ENCODE data around the gene DENND1B. TPM values are rescaled to one million over a fixed set of nuclear protein-coding genes. Genes with fewer than 3 reads are reported as not detected.

DENND1B gene
- total RNA-seq, 1 donor from 2014 or later = 22.1 TPM

DNA sequence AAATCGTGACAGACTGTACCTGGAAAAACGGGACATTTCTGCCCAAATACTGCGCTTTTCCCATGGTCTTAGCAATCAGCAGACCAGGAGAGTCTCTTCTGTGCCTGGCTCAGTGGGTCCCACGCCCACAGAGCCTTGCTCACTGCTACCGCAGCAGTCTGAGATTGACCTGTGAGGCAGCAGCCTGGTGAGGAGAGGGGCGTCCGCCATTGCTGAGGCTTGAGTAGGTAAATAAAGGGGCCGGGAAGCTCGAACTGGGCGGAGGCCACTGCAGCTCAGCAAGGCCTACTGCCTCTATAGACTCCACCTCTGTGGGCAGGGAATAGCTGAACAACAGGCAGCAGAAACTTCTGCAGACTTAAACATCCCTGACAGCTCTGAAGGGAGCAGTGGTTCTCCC, 203.1 kb downstream of the DENND1B start:
- no peaks in the 10 kb centered on the region for H3K36me3 Mint-ChIP-seq (ENCODE audit: unreplicated experiment)
- no peaks in the 10 kb centered on the region for H3K4me1 Mint-ChIP-seq (ENCODE audit: low read depth, unreplicated experiment)
- H3K27ac Mint-ChIP-seq (ENCODE audit: unreplicated experiment) = no peak overlapping the region
- H3K27me3 Mint-ChIP-seq (ENCODE audit: unreplicated experiment) = peaks cover 1% of the 10 kb centered on the region
- no peak for DNase-seq
- H3K4me3 Mint-ChIP-seq (ENCODE audit: unreplicated experiment) = no peak overlapping the region
- peaks cover 2% of the 10 kb centered on the region for H3K9me3 Mint-ChIP-seq (ENCODE audit: unreplicated experiment)
- TF ChIP-seq, protein P1, sequence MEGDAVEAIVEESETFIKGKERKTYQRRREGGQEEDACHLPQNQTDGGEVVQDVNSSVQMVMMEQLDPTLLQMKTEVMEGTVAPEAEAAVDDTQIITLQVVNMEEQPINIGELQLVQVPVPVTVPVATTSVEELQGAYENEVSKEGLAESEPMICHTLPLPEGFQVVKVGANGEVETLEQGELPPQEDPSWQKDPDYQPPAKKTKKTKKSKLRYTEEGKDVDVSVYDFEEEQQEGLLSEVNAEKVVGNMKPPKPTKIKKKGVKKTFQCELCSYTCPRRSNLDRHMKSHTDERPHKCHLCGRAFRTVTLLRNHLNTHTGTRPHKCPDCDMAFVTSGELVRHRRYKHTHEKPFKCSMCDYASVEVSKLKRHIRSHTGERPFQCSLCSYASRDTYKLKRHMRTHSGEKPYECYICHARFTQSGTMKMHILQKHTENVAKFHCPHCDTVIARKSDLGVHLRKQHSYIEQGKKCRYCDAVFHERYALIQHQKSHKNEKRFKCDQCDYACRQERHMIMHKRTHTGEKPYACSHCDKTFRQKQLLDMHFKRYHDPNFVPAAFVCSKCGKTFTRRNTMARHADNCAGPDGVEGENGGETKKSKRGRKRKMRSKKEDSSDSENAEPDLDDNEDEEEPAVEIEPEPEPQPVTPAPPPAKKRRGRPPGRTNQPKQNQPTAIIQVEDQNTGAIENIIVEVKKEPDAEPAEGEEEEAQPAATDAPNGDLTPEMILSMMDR (IDR thresholded peaks at IDR 0.05; ENCODE audit: partially characterized antibody, unreplicated experiment) = no peak

DNA sequence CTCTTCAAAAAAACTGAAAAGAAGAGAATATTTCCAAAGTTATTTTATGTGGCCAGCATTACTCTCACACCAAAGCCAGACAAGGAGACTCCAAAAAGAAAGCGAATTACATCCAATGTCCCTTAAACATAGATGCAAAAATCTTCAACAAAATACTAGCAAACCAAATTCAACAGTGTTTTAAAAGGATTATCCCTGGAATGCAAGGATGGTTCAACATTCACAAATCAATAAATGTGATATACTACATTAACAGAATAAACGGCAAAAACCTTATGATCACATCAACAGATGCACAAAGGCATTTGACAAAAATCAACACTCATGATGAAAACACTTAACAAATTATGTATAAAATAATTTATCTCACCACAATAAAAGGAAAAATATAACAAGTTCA, 207.8 kb downstream of the DENND1B start:
- DNase-seq = no peak
- Mint-ChIP-seq H3K27ac (ENCODE audit: unreplicated experiment) (no peak overlapping the region), H3K4me3 (ENCODE audit: unreplicated experiment) (no peak overlapping the region), H3K4me1 (ENCODE audit: low read depth, unreplicated experiment) (no peaks in the 10 kb centered on the region), H3K36me3 (ENCODE audit: unreplicated experiment) (peaks cover 5% of the 10 kb centered on the region), H3K9me3 (ENCODE audit: unreplicated experiment) (peaks cover 2% of the 10 kb centered on the region), H3K27me3 (ENCODE audit: unreplicated experiment) (no peaks in the 10 kb centered on the region)
- TF ChIP-seq, protein P1 (IDR thresholded peaks at IDR 0.05; ENCODE audit: partially characterized antibody, unreplicated experiment) = no peak

DNA sequence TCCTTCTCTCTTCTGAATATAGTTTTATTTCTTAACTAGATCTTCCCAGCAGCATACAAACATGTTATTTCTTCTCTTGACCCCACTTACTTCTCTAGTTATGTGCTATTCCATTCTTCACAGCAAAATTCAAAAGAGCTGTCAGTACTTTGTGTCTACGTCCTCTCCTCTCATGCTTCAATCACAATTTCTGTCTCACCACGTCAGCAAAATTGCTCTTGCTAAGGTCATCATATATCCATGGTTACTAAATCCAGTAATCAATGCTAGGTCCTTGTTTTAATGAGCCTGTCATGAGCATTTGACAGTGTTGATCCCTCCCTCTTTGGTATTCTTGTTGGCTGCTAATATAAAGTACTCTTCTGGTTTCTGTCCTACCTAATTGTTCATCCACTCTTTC, 214.2 kb downstream of the DENND1B start:
- Mint-ChIP-seq H3K36me3 (ENCODE audit: unreplicated experiment) (no peaks in the 10 kb centered on the region), H3K9me3 (ENCODE audit: unreplicated experiment) (no peaks in the 10 kb centered on the region), H3K27me3 (ENCODE audit: unreplicated experiment) (no peaks in the 10 kb centered on the region), H3K4me3 (ENCODE audit: unreplicated experiment) (no peak overlapping the region), H3K27ac (ENCODE audit: unreplicated experiment) (no peak overlapping the region), H3K4me1 (ENCODE audit: low read depth, unreplicated experiment) (no peaks in the 10 kb centered on the region)
- no peak for DNase-seq
- TF ChIP-seq, protein P1 (IDR thresholded peaks at IDR 0.05; ENCODE audit: partially characterized antibody, unreplicated experiment) = no peak

DNA sequence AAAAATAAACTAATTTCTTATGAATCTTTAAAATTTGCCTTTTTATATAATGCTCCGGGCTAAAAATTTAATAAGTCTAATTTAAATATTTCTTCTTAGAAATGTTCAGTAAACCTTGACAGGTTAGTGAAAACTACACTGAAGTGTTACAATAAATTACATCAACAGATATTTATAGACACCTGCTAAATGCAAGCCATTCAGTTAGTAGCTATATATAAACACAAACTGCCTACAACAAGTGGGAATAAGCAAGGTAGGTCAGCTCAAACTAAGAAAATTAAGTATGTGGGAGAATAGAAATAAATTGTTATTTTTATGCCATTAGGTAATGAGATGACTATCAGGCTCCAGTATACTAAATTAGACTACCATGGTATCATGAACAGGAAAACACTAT, 215.6 kb downstream of the DENND1B start:
- no peaks in the 10 kb centered on the region for H3K9me3 Mint-ChIP-seq (ENCODE audit: unreplicated experiment)
- H3K4me3 Mint-ChIP-seq (ENCODE audit: unreplicated experiment) = no peak overlapping the region
- DNase-seq = no peak
- H3K27me3 Mint-ChIP-seq (ENCODE audit: unreplicated experiment) = no peaks in the 10 kb centered on the region
- no peak overlapping the region for H3K27ac Mint-ChIP-seq (ENCODE audit: unreplicated experiment)
- TF ChIP-seq, protein P1 (IDR thresholded peaks at IDR 0.05; ENCODE audit: partially characterized antibody, unreplicated experiment) = no peak
- no peaks in the 10 kb centered on the region for H3K4me1 Mint-ChIP-seq (ENCODE audit: low read depth, unreplicated experiment)
- no peaks in the 10 kb centered on the region for H3K36me3 Mint-ChIP-seq (ENCODE audit: unreplicated experiment)

DNA sequence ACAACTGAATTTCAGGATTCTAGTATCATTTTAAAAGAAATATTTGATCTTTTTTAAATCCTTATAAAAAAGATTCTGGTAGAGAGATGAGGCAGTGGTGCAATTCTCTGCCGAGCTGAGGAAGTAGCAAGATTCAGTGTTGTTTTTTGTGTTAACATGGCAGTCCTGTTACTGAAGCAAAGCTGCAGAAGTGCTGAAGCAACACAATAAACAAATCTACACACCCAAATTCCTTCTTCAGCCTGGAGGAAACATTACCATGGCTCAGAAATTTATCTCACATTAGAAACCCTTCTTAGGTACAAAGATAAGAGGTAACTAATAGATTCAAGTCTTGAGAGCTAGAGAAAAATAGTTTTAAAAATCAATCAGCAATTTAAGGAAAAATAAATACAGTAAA, 216.0 kb downstream of the DENND1B start:
- TF ChIP-seq, protein P1 (IDR thresholded peaks at IDR 0.05; ENCODE audit: partially characterized antibody, unreplicated experiment) = no peak
- Mint-ChIP-seq H3K4me3 (ENCODE audit: unreplicated experiment) (no peak overlapping the region), H3K36me3 (ENCODE audit: unreplicated experiment) (no peaks in the 10 kb centered on the region), H3K4me1 (ENCODE audit: low read depth, unreplicated experiment) (no peaks in the 10 kb centered on the region), H3K27ac (ENCODE audit: unreplicated experiment) (no peak overlapping the region), H3K9me3 (ENCODE audit: unreplicated experiment) (no peaks in the 10 kb centered on the region), H3K27me3 (ENCODE audit: unreplicated experiment) (no peaks in the 10 kb centered on the region)
- no peak for DNase-seq

All from glutamatergic neuron (in vitro differentiated cells).